A549 (cell line): Measurements from ENCODE around the gene RNF217. TPM values are rescaled to one million over a fixed set of nuclear protein-coding genes. Genes with fewer than 3 reads are reported as not detected.
A peak's percentile ranks its signal among the peaks of the same experiment; 100 is the strongest.

ENCODE experiments used
- ATAC-seq, 2 experiments: fragments of 200-7000 bp in 1 of 2; fragments of >200 bp in 1 of 2; cut with Nextera tagmentation in 1 of 2; cut with Tn5 transposase in 1 of 2; 3 replicates each; pipeline versions ENCODE4 v1.8.0 to v1.9.1; 2018 to 2020; ENCODE audit warnings: mild to moderate bottlenecking in 1 of 2, moderate library complexity in 1 of 2
- CTCF ChIA-PET: fragments of 300-600 bp; sonication (Branson Sonifier 250); formaldehyde crosslinking; extraction: SDS; loops from one replicate; lab custom pipeline; 2021; ENCODE audit warnings: antibody characterized with exemption, inconsistent platforms; lab: Yijun Ruan, JAX
- POLR2A ChIA-PET: fragments of 350-600 bp; formaldehyde crosslinking; extraction: SDS; loops from one replicate; lab custom pipeline; 2021; ENCODE audit warnings: antibody characterized with exemption, inconsistent platforms; lab: Yijun Ruan, JAX
- DNase-seq, 2 experiments: peaks; one replicate each; pipeline versions ENCODE4 v3.0.0 to v3.0.0-alpha.2; 2011 to 2016; ENCODE audit warnings: low read depth in 1 of 2, low spot score in 1 of 2
- FAIRE-seq: peaks from 2 replicates; lab custom pipeline; 2011; peaks lifted over from hg19 to GRCh38; lab: Jason Lieb, UNC
- H3K27ac ChIP-seq, 2 experiments: fragments of >200 bp; sonication (Bioruptor Twin); formaldehyde crosslinking; 3 replicates each; pipeline ENCODE4 v1.5.1; 2016 to 2017
- H3K4me1 ChIP-seq: fragments of >200 bp; sonication (Bioruptor Twin); formaldehyde crosslinking; 3 replicates; pipeline ENCODE4 v1.6.1; 2016
- H3K4me2 ChIP-seq: fragments of >200 bp; sonication (Bioruptor Twin); formaldehyde crosslinking; 3 replicates; pipeline ENCODE4 v1.6.1; 2016
- H3K4me3 ChIP-seq: fragments of >200 bp; sonication (Bioruptor Twin); formaldehyde crosslinking; 3 replicates; pipeline ENCODE4 v1.5.1; 2016
- H3K9me3 ChIP-seq: fragments of >200 bp; sonication (Bioruptor Twin); formaldehyde crosslinking; 3 replicates; pipeline ENCODE4 v1.6.1; 2016
- ATOH8 ChIP-seq: fragments of 250-450 bp; sonication (Bioruptor Pico); IDR thresholded peaks from 2 replicates; pipeline ENCODE4 v1.5.0; 2020; ENCODE audit warnings: low read depth, mild to moderate bottlenecking, moderate library complexity
- BCL3 ChIP-seq: fragments of >200 bp; sonication (Bioruptor Twin); formaldehyde crosslinking; IDR thresholded peaks from 3 replicates; pipeline ENCODE4 v1.6.1; 2016
- BHLHE40 ChIP-seq: IDR thresholded peaks from 2 replicates; pipeline ENCODE4 v1.6.1; 2012; ENCODE audit warnings: low read depth, low read length, inconsistent platforms
- CBX2 ChIP-seq: fragments of 200-600 bp; sonication (generic); IDR thresholded peaks from 2 replicates; pipeline ENCODE4 v1.6.1; 2016; ENCODE audit warnings: low read depth, mild to moderate bottlenecking, borderline replicate concordance
- CBX8 ChIP-seq: fragments of 200-600 bp; sonication (generic); IDR thresholded peaks from 2 replicates; pipeline ENCODE4 v1.6.1; 2016
- CEBPB ChIP-seq, 2 experiments: fragments of >200 bp in 1 of 2; sonication (Bioruptor Twin) in 1 of 2; formaldehyde crosslinking in 1 of 2; IDR thresholded peaks; 2 replicates each; pipeline ENCODE4 v1.6.1; 2012 to 2016
- EHF ChIP-seq: fragments of 250-450 bp; sonication (Bioruptor Pico); IDR thresholded peaks from 2 replicates; pipeline ENCODE4 v1.5.0; 2020; ENCODE audit warnings: mild to moderate bottlenecking
- ESRRA ChIP-seq: fragments of 150-350 bp; IDR thresholded peaks from 2 replicates; pipeline ENCODE4 v1.6.1; 2014; ENCODE audit warnings: mild to moderate bottlenecking, low read length, borderline replicate concordance
- FOSL2 ChIP-seq, 2 experiments: fragments of 450-650 bp in 1 of 2; fragments of >200 bp in 1 of 2; sonication (Bioruptor Twin) in 1 of 2; formaldehyde crosslinking; IDR thresholded peaks; 2 replicates each; pipeline versions ENCODE4 v1.5.0 to v1.6.1; 2016 to 2020; ENCODE audit warnings: mild to moderate bottlenecking in 1 of 2, moderate library complexity in 1 of 2
- FOXS1 ChIP-seq: fragments of 250-450 bp; sonication (Bioruptor Pico); IDR thresholded peaks from 2 replicates; pipeline ENCODE4 v1.5.0; 2020; ENCODE audit warnings: mild to moderate bottlenecking, moderate library complexity
- HDAC2 ChIP-seq: fragments of 200-600 bp; sonication (generic); IDR thresholded peaks from 2 replicates; pipeline ENCODE4 v1.6.1; 2016
- HES2 ChIP-seq: fragments of >200 bp; sonication (Bioruptor Twin); formaldehyde crosslinking; IDR thresholded peaks from 2 replicates; pipeline ENCODE4 v1.6.1; 2016
- HMGXB4 ChIP-seq: fragments of 250-450 bp; sonication (Bioruptor Pico); IDR thresholded peaks from 2 replicates; pipeline ENCODE4 v1.5.0; 2021; ENCODE audit warnings: mild to moderate bottlenecking, moderate library complexity, borderline replicate concordance
- HOXB13 ChIP-seq: fragments of 250-450 bp; sonication (Bioruptor Pico); IDR thresholded peaks from 2 replicates; pipeline ENCODE4 v1.5.0; 2020; ENCODE audit warnings: low read depth, mild to moderate bottlenecking, moderate library complexity
- KDM1A ChIP-seq: fragments of 200-600 bp; sonication (generic); IDR thresholded peaks from 2 replicates; pipeline ENCODE4 v1.6.1; 2016; ENCODE audit warnings: low read depth, mild to moderate bottlenecking
- MAFK ChIP-seq: fragments of 450-650 bp; IDR thresholded peaks from 2 replicates; pipeline ENCODE4 v1.6.1; 2014; ENCODE audit not compliant: partially characterized antibody
- MAX ChIP-seq: IDR thresholded peaks from 2 replicates; pipeline ENCODE4 v1.6.1; 2012
- POLR2A ChIP-seq: IDR thresholded peaks from 2 replicates; pipeline ENCODE4 v1.6.1; 2012; ENCODE audit warnings: mild to moderate bottlenecking, low read length
- RAD21 ChIP-seq, 2 experiments: fragments of >200 bp in 1 of 2; sonication (Bioruptor Twin) in 1 of 2; formaldehyde crosslinking in 1 of 2; IDR thresholded peaks in 1 of 2; conservative IDR thresholded peaks in 1 of 2; 2 replicates in 1 of 2; 3 replicates in 1 of 2; pipeline ENCODE4 v1.6.1; 2012 to 2018; ENCODE audit warnings: inconsistent platforms in 1 of 2
- RARB ChIP-seq: fragments of 250-450 bp; sonication (Bioruptor Pico); IDR thresholded peaks from 2 replicates; pipeline ENCODE4 v1.8.0; 2021; ENCODE audit warnings: mild to moderate bottlenecking, moderate library complexity
- RNF2 ChIP-seq: fragments of 200-600 bp; sonication (generic); IDR thresholded peaks from 2 replicates; pipeline ENCODE4 v1.6.1; 2016; ENCODE audit warnings: low read depth, mild to moderate bottlenecking, antibody characterized with exemption, moderate library complexity, borderline replicate concordance
- SMC3 ChIP-seq: fragments of >200 bp; sonication (Bioruptor Twin); formaldehyde crosslinking; IDR thresholded peaks from 3 replicates; pipeline ENCODE4 v1.6.1; 2018; ENCODE audit warnings: inconsistent platforms
- SREBF2 ChIP-seq: fragments of 450-650 bp; IDR thresholded peaks from 2 replicates; pipeline ENCODE4 v1.6.1; 2014; ENCODE audit warnings: mild to moderate bottlenecking, moderate library complexity
- TFCP2L1 ChIP-seq: fragments of 250-450 bp; sonication (Bioruptor Pico); IDR thresholded peaks from 2 replicates; pipeline ENCODE4 v1.5.0; 2021; ENCODE audit warnings: mild to moderate bottlenecking
- USF2 ChIP-seq: fragments of 450-650 bp; IDR thresholded peaks from 2 replicates; pipeline ENCODE4 v1.6.1; 2014; ENCODE audit warnings: antibody characterized with exemption
- ZFP36 ChIP-seq: fragments of 450-650 bp; IDR thresholded peaks from 2 replicates; pipeline ENCODE4 v1.6.1; 2014; ENCODE audit warnings: borderline replicate concordance; ENCODE audit not compliant: partially characterized antibody
- ZNF302 ChIP-seq: fragments of 250-450 bp; sonication (Bioruptor Pico); IDR thresholded peaks from 2 replicates; pipeline ENCODE4 v1.9.0; 2021; ENCODE audit warnings: inconsistent platforms, mild to moderate bottlenecking, moderate library complexity
- ZSCAN20 ChIP-seq: fragments of 250-450 bp; sonication (Bioruptor Pico); IDR thresholded peaks from 2 replicates; pipeline ENCODE4 v1.8.0; 2022; ENCODE audit warnings: mild to moderate bottlenecking, moderate library complexity
- WGBS: methylation state at CpG from one replicate; pipeline ENCODE4 v1.1.6; 2017; ENCODE audit errors: missing lambda C conversion rate; 5-methylcytosine and 5-hydroxymethylcytosine counted together
- polyA plus RNA-seq, 4 experiments: library from polyadenylated mRNA; depleted of rRNA in 3 of 4; stranded (reverse); fragments of >200 nt; fragmentation: RNase III in 1 of 4; extraction: RNeasy Plus Mini Kit Qiagen cat#74134 plus additional on column Dnase treatment in 1 of 4; gene quantifications; 2 replicates in 3 of 4; 3 replicates in 1 of 4; pipeline ENCODE4 v1.2.3, GENCODE V29; 2011 to 2017

The RNF217 gene
- polyA plus RNA-seq, 2 of the 4 experiments (the other 2 are of a cell fraction), result 5.7 to 20.0 TPM

- no peak overlapping the region for H3K4me3 ChIP-seq
- H3K9me3 ChIP-seq, result no peaks in the 10 kb centered on the region
- ChIA-PET CTCF (interaction anchor here (1.3 kb wide), 1 partner anchor 39 kb away, joined by 4 read pairs; no protein-coding TSS in a partner anchor), POLR2A (no interaction called here)
- ATAC-seq, result no peak
- peak overlapping the region; percentile 47 to 69; a peak in 5 of 6 replicates for H3K27ac ChIP-seq
- no peak for DNase-seq
- H3K4me2 ChIP-seq, result peak overlapping the region; percentile 75
- FAIRE-seq, result no peak
- peaks cover 80% of the 10 kb centered on the region for H3K4me1 ChIP-seq
- TF ChIP-seq TFCP2L1 (CRISPR knock-in tag) (no peak), ZNF302 (CRISPR knock-in tag) (no peak), SREBF2 (no peak), SMC3 (no peak), HES2 (no peak), ZSCAN20 (no peak), BHLHE40 (no peak), RARB (CRISPR knock-in tag) (no peak), HDAC2 (no peak), EHF (CRISPR knock-in tag) (no peak), FOXS1 (no peak)
- WGBS, result 79% methylated on average over 2 of the region's 2 CpGs
These were observed 40.8 kb downstream of the RNF217 start for GRCh38 chr6:125003070-125003469.

DNA sequence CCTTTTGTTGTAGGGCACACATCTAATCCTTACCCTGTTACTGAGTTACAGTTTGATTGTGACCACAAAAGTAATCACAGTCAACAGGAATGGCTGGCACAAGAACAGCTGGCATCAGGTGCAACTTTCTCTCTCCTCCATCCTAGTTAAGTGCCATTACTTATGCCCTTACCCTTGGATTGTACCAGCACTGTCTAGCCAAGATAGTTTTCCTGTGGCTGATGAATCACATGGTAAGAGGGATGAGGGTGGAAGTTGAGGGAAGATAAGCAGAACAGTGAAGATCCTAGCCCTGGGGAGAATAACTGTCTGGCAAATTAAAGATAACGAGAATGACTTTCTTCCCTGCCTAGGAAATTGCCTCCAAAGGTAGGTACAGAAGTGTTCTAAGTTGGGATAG, 42.0 kb downstream of the RNF217 start:
- Histone ChIP-seq H3K27ac (peak overlapping the region; percentile 60 to 77), H3K4me1 (peaks cover 87% of the 10 kb centered on the region), H3K9me3 (no peaks in the 10 kb centered on the region), H3K4me2 (peak overlapping the region; percentile 35; the same call in 1 of the 3 replicates), H3K4me3 (no peak overlapping the region)
- ATAC-seq (no peak), FAIRE-seq (no peak), DNase-seq (no peak)
- CTCF ChIA-PET, result interaction anchor here (1.3 to 1.4 kb wide), 2 partner anchors 14 to 41 kb away, joined by 3 to 4 read pairs; no protein-coding TSS in a partner anchor
- WGBS, result 95% methylated on average over 1 of the region's 1 CpG
- POLR2A ChIA-PET, result no interaction called here
- TF ChIP-seq HOXB13, result no peak
- no peak for TF ChIP-seq USF2
- TF ChIP-seq KDM1A, result no peak
- TF ChIP-seq ESRRA, result no peak
- no peak for TF ChIP-seq RAD21 (conservative IDR thresholded peaks at IDR 0.05 in 1 of 2, IDR thresholded peaks at IDR 0.05 in 1 of 2)
- TF ChIP-seq ATOH8 (CRISPR knock-in tag), result no peak

GRCh38 chr6:125004797-125005595, 42.8 kb downstream of the RNF217 start:
- no peak for FAIRE-seq
- Histone ChIP-seq H3K27ac (peak overlapping the region; percentile 69 to 77), H3K4me2 (peak overlapping the region; percentile 35), H3K9me3 (no peaks in the 10 kb centered on the region), H3K4me3 (no peak overlapping the region), H3K4me1 (peaks cover 87% of the 10 kb centered on the region)
- WGBS, result 50% methylated on average over 2 of the region's 2 CpGs
- peak in 1 of 2 experiments; percentile 51 for DNase-seq
- ChIA-PET POLR2A (no interaction called here), CTCF (interaction anchor here (1.4 to 1.5 kb wide), 2 partner anchors 15 to 41 kb away, joined by 3 to 5 read pairs; no protein-coding TSS in a partner anchor)
- peak; percentile 37 to 41; a peak in 4 of 6 replicates for ATAC-seq
- TF ChIP-seq BHLHE40 (no peak), CEBPB (IDR thresholded peaks at IDR 0.05) (peak; percentile 61 to 67; a peak in 2 of 4 replicates), MAFK (peak; percentile 81), FOSL2 (IDR thresholded peaks at IDR 0.05) (no peak), FOSL2 (CRISPR knock-in tag; IDR thresholded peaks at IDR 0.05) (no peak), BCL3 (no peak), HMGXB4 (CRISPR knock-in tag) (no peak), ZFP36 (no peak), FOXS1 (no peak), POLR2A (no peak), EHF (CRISPR knock-in tag) (no peak), CBX2 (no peak), ZSCAN20 (no peak), RNF2 (no peak), SREBF2 (no peak), KDM1A (no peak), ZNF302 (CRISPR knock-in tag) (no peak), CBX8 (no peak), MAX (no peak)
